WTC11 (cell line): ENCODE measurements around the gene PDE11A.

Experiments
- CTCF ChIP-seq: fragments of 200-600 bp; IDR thresholded peaks from 2 replicates; pipeline ENCODE4 v1.8.0; 2022; ENCODE audit warnings: antibody characterized with exemption
- ESRRA ChIP-seq: sonication (generic); formaldehyde crosslinking; IDR thresholded peaks from 2 replicates; pipeline ENCODE4 v1.8.1; 2022; ENCODE audit warnings: mild to moderate bottlenecking, missing genetic modification reagents, borderline replicate concordance
- MLX ChIP-seq: sonication (generic); formaldehyde crosslinking; IDR thresholded peaks from 2 replicates; pipeline ENCODE4 v1.8.1; 2023; ENCODE audit warnings: mild to moderate bottlenecking, missing genetic modification reagents, moderate library complexity
- NR2C2 ChIP-seq: sonication (generic); formaldehyde crosslinking; IDR thresholded peaks from 2 replicates; pipeline ENCODE4 v1.8.0; 2022; ENCODE audit warnings: mild to moderate bottlenecking, missing genetic modification reagents
- ZNF423 ChIP-seq: fragments of 250-450 bp; sonication (Bioruptor Pico); IDR thresholded peaks from 2 replicates; pipeline ENCODE4 v2.1.2; 2022; ENCODE audit warnings: mild to moderate bottlenecking, moderate library complexity
- TF ChIP-seq, protein P1 (sequence below): sonication (generic); formaldehyde crosslinking; IDR thresholded peaks from 2 replicates; pipeline ENCODE4 v1.8.1; 2023; ENCODE audit warnings: mild to moderate bottlenecking, missing genetic modification reagents, moderate library complexity

GRCh38 chr2:177900082-177900481 is 172.5 kb downstream of the PDE11A start:
- no peak for TF ChIP-seq NR2C2 (CRISPR knock-in tag)
- TF ChIP-seq, protein P1, sequence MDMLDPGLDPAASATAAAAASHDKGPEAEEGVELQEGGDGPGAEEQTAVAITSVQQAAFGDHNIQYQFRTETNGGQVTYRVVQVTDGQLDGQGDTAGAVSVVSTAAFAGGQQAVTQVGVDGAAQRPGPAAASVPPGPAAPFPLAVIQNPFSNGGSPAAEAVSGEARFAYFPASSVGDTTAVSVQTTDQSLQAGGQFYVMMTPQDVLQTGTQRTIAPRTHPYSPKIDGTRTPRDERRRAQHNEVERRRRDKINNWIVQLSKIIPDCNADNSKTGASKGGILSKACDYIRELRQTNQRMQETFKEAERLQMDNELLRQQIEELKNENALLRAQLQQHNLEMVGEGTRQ (CRISPR knock-in tag): no peak
- no peak for TF ChIP-seq ESRRA (CRISPR knock-in tag)
- no peak for TF ChIP-seq CTCF
- TF ChIP-seq ZNF423 (CRISPR knock-in tag): no peak
- no peak for TF ChIP-seq MLX (CRISPR knock-in tag)
